GM19193 (cell line): ENCODE results near the gene ARHGAP12.

Experiments used
- POLR2A ChIP-seq: IDR thresholded peaks from 4 replicates; pipeline ENCODE4 v1.6.1; 2011; ENCODE audit not compliant: insufficient read depth, insufficient read length; ENCODE audit errors: extremely low read depth

ARHGAP12 gene

GRCh38 chr10:31778627-31779026 lies 150.0 kb downstream of the ARHGAP12 start:
- TF ChIP-seq POLR2A, result no peak

GRCh38 chr10:31776159-31776558 lies 152.5 kb downstream of the ARHGAP12 start:
- TF ChIP-seq POLR2A, result no peak

DNA sequence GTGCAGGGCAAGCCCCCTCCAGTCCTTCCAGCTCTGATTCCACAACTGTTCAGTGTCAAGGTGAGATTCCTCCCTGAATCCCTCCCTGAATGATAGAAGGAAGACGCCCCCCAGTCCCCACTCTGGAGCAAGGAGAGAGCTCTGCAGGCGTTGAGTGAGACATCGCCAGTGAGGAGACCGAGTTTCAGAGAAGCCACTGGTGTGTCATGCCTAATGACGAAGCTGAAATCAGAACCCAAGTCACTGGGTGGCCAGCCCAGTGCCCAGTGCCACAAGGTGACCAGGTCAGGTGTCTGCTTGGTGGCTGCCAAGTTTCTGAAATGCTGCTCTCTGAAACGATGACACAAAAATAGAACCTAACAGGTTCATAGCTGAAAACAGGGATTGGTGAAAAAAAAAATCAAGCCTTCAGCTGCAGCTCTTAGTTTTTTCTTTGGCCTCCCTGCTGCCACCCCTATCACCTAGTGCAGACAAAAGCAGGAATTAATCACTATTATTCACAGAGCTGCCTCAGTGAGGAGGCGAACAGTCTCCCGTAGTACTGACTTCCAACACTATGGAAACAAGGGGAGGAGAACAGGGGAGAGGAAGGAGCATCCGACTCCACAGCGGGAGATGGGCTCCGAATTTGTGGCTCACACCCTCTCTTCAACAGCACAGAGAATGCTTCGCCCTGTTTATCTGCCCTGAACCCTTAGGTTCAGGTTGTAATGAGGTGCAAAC lies 153.5 kb downstream of the ARHGAP12 start:
- no peak for TF ChIP-seq POLR2A

DNA sequence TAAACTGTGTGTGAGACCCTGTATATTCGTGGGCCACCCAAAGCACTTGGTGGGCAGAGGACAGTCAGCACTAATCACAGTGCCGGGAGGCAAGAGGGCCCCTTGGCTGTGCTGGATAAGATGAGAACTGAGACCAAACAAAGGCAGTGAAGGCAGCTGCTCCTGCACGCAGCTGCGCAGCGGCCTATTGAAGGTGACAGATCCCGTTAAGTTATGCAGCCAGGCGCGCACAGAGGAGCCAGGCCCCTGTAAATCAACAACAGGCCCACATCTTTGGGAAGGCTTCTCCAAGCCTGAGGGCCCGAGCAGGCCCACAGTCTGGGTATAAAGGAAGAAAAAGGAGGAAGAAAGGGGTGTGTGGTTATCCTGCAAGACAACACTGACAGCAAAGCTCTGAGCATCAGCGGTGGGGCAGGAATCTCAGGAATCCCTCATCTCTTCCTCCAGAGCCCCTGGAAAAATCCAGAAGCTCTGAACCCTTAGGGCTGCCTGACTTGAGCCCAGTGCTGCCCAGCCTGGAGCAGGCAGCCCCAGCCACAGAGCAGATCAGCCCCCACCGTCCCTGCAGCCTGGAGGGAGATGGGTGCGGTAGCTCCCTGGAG lies 154.2 kb downstream of the ARHGAP12 start:
- TF ChIP-seq POLR2A, result no peak

DNA sequence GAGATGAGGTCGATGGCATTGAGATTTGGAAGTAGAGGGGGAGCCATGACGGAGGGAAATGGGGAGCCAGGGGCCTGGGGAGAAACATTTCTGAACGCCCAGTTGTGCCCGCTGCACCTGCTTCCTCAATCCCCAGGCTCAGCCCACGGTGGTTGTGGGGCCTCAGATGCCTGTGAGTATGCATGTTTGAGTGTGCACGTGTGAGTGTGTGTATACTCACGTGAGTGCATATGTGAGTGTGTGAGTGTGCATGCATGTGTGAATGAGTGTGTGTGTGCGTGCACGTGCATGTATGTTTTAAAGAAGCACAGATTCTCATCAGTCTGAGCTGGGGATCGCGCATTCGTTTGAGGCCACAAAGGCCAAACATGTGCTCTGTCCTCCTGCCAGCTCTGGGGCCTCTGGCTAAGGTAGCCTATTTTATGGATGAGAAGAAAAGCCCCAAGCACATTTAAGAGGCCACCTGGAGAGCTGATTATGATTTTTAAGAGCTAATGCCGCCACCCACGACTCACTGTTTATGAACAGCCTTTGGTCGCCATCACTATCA lies 154.8 kb downstream of the ARHGAP12 start:
- TF ChIP-seq POLR2A, result no peak

GRCh38 chr10:31771331-31771831 lies 157.2 kb downstream of the ARHGAP12 start:
- no peak for TF ChIP-seq POLR2A

GRCh38 chr10:31770307-31770902 lies 158.2 kb downstream of the ARHGAP12 start:
- no peak for TF ChIP-seq POLR2A

- no peak for TF ChIP-seq POLR2A
Measured at GRCh38 chr10:31769564-31769963, 159.1 kb downstream of the ARHGAP12 start.

DNA sequence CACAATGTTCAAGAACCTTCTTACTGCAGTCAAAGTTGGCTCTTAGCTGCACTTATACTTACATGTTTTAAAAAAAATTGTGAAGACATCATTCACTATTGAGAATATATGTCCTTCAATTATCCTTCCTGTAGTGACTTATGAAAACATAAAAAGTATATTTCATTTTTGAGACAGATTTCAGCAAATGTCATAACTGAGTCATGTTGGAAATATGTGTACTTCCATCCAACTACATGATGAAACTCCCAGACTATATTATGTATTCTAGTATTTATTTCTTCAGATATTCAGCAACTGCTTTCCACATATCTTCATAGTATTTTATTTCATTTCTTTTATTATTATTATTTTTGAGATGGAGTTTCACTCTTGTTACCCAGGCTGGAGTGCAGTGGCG lies 160.2 kb downstream of the ARHGAP12 start:
- TF ChIP-seq POLR2A, result no peak

- no peak for TF ChIP-seq POLR2A
Measured at GRCh38 chr10:31765541-31765940, 163.1 kb downstream of the ARHGAP12 start.

GRCh38 chr10:31762316-31762715 lies 166.3 kb downstream of the ARHGAP12 start:
- TF ChIP-seq POLR2A, result no peak

GRCh38 chr10:31761156-31761555 lies 167.5 kb downstream of the ARHGAP12 start:
- TF ChIP-seq POLR2A, result no peak

DNA sequence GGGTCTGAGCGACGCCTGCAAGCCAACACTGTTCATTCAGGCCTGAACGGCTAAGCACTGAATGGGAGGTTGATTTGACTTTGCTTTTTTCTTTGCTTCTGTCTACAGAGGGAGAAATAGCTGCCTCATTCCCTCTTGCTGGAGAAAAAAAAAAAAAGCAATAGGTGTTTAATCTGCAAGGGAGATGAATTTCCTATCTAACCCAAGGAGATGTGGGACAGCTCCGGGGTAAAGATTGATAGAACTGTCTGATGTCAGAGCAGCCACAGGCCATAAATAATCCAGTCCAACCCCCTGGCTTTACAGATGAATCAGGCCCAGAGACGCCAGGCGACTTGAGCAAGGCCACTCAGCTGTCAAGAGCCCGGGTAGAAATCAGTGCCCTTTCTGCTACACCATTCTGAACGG lies 168.0 kb downstream of the ARHGAP12 start:
- no peak for TF ChIP-seq POLR2A

- peak; percentile 73 for TF ChIP-seq POLR2A
Measured at GRCh38 chr10:31759799-31760626, 168.6 kb downstream of the ARHGAP12 start.
